Gastrocnemius medialis (tissue), 4 donors: ENCODE measurements around the gene AK1.

Source experiments
- CTCF ChIP-seq, 5 experiments: fragments of 450-650 bp in 3 of 5; fragments of 200-600 bp in 2 of 5; sonication (generic) in 2 of 5; IDR thresholded peaks in 4 of 5; conservative IDR thresholded peaks in 1 of 5; 1 replicate in 4 of 5; 2 replicates in 1 of 5; pipeline ENCODE4 v1.5.1; 2016 to 2019; ENCODE audit warnings: antibody characterized with exemption in 5 of 5, mild to moderate bottlenecking in 3 of 5, moderate library complexity in 3 of 5
- POLR2A ChIP-seq, 2 donors: fragments of 450-650 bp; IDR thresholded peaks; one replicate each; pipeline ENCODE4 v1.6.1; 2017; ENCODE audit warnings: antibody characterized with exemption in 2 of 2, mild to moderate bottlenecking in 2 of 2, moderate library complexity in 2 of 2

GRCh38 chr9:127898433-127899127, 21.1 kb upstream of the AK1 start:
- TF ChIP-seq CTCF (IDR thresholded peaks at IDR 0.05 in 4 of 5, conservative IDR thresholded peaks at IDR 0.05 in 1 of 5), result no peak
- TF ChIP-seq POLR2A (IDR thresholded peaks at IDR 0.05), result no peak
